IMR-90 (cell line): ENCODE results near the gene SLC9A9. TPM values are rescaled to one million over a fixed set of nuclear protein-coding genes. Genes with fewer than 3 reads are reported as not detected.

Experiments used
- ATAC-seq: fragments of 200-7000 bp; cut with Tn5 transposase; 2 replicates; pipeline ENCODE4 v1.9.1; 2020; ENCODE audit warnings: low read depth, mild to moderate bottlenecking, moderate library complexity
- BruUV-seq: library from RNA; stranded (reverse); fragments of 400-500 nt; replicated peaks from 2 replicates; lab custom pipeline; 2021; lab: Mats Ljungman, UMichigan
- CTCF ChIA-PET: fragments of 300-600 bp; formaldehyde crosslinking; extraction: SDS; loops from one replicate; lab custom pipeline; 2021; ENCODE audit warnings: antibody characterized with exemption; lab: Yijun Ruan, JAX
- POLR2A ChIA-PET: fragments of 300-600 bp; sonication (Branson Sonifier 250); formaldehyde crosslinking; loops from one replicate; lab custom pipeline; 2022; ENCODE audit warnings: antibody characterized with exemption; ENCODE audit not compliant: unreplicated experiment; lab: Charles Lee
- DNase-seq: peaks from one replicate; pipeline ENCODE4 v3.0.0; 2013
- H2AFZ ChIP-seq: replicated peaks from 2 replicates; pipeline ENCODE3; 2013; ENCODE audit warnings: low read length, mild to moderate bottlenecking; ENCODE audit not compliant: poor library complexity
- H2AK5ac ChIP-seq: 2 replicates; pipeline ENCODE4 v1.6.1; 2013; ENCODE audit warnings: low read depth, low read length, inconsistent platforms
- H2AK9ac ChIP-seq: replicated peaks from 2 replicates; pipeline ENCODE3; 2013; ENCODE audit warnings: mild to moderate bottlenecking, low read depth, low read length, moderate library complexity; ENCODE audit not compliant: poor library complexity
- H2BK120ac ChIP-seq: 2 replicates; pipeline ENCODE4 v1.6.1; 2013; ENCODE audit warnings: low read depth, low read length, inconsistent platforms
- H2BK15ac ChIP-seq: 3 replicates; pipeline ENCODE4 v1.6.1; 2013; ENCODE audit warnings: low read depth, low read length, inconsistent platforms
- H2BK20ac ChIP-seq: 2 replicates; pipeline ENCODE4 v1.6.1; 2013; ENCODE audit warnings: low read depth, mild to moderate bottlenecking, inconsistent platforms, low read length, moderate library complexity
- H2BK5ac ChIP-seq: 2 replicates; pipeline ENCODE4 v1.6.1; 2013; ENCODE audit warnings: mild to moderate bottlenecking, low read depth, low read length, inconsistent platforms; ENCODE audit not compliant: poor library complexity, severe bottlenecking
- H3K14ac ChIP-seq: replicated peaks from 2 replicates; pipeline ENCODE4 v1.6.1; 2013; ENCODE audit warnings: low read depth, low read length, inconsistent platforms
- H3K18ac ChIP-seq: 2 replicates; pipeline ENCODE4 v1.6.1; 2013; ENCODE audit warnings: low read depth, low read length, control low read depth
- H3K23ac ChIP-seq: 2 replicates; pipeline ENCODE4 v1.6.1; 2013; ENCODE audit warnings: low read depth, low read length, inconsistent platforms
- H3K27ac ChIP-seq: 2 replicates; pipeline ENCODE4 v1.5.1; 2013; ENCODE audit warnings: mild to moderate bottlenecking, control low read depth, low read length; ENCODE audit not compliant: insufficient read depth
- H3K27me3 ChIP-seq: 2 replicates; pipeline ENCODE4 v1.6.1; 2013; ENCODE audit warnings: low read length; ENCODE audit not compliant: control insufficient read depth, insufficient read depth
- H3K36me3 ChIP-seq: 2 replicates; pipeline ENCODE4 v1.6.1; 2013; ENCODE audit warnings: low read length, mixed read lengths; ENCODE audit not compliant: control insufficient read depth, insufficient read depth
- H3K4ac ChIP-seq: 2 replicates; pipeline ENCODE4 v1.6.1; 2013; ENCODE audit warnings: low read depth, low read length, inconsistent platforms
- H3K4me1 ChIP-seq: 2 replicates; pipeline ENCODE4 v1.6.1; 2013; ENCODE audit warnings: low read length, mixed read lengths; ENCODE audit not compliant: control insufficient read depth, insufficient read depth
- H3K4me2 ChIP-seq: 2 replicates; pipeline ENCODE4 v1.6.1; 2013; ENCODE audit warnings: low read depth, mild to moderate bottlenecking, control low read depth, low read length, moderate library complexity
- H3K4me3 ChIP-seq: 2 replicates; pipeline ENCODE4 v1.5.1; 2013; ENCODE audit warnings: low read depth, mild to moderate bottlenecking, control low read depth, low read length, moderate library complexity; ENCODE audit not compliant: insufficient read depth
- H3K56ac ChIP-seq: 2 replicates; pipeline ENCODE4 v1.6.1; 2013; ENCODE audit warnings: low read length, inconsistent platforms; ENCODE audit not compliant: insufficient read depth; ENCODE audit errors: extremely low read depth
- H3K79me1 ChIP-seq, 2 experiments: 2 replicates each; pipeline ENCODE4 v1.6.1; 2013; ENCODE audit warnings: low read length in 2 of 2, inconsistent platforms in 1 of 2, low read depth in 1 of 2
- H3K9ac ChIP-seq: 2 replicates; pipeline ENCODE4 v1.6.1; 2013; ENCODE audit warnings: low read depth, low read length, control low read depth
- H3K9me1 ChIP-seq: 2 replicates; pipeline ENCODE4 v1.6.1; 2013; ENCODE audit warnings: low read length, inconsistent platforms; ENCODE audit not compliant: insufficient read depth
- H3K9me3 ChIP-seq: 2 replicates; pipeline ENCODE4 v1.6.1; 2013; ENCODE audit warnings: low read length; ENCODE audit not compliant: control insufficient read depth, insufficient read depth
- H4K20me1 ChIP-seq: 2 replicates; pipeline ENCODE4 v1.6.1; 2013; ENCODE audit warnings: low read length, inconsistent platforms; ENCODE audit not compliant: insufficient read depth
- H4K5ac ChIP-seq: 2 replicates; pipeline ENCODE4 v1.6.1; 2013; ENCODE audit warnings: mild to moderate bottlenecking, low read depth, low read length, control low read depth
- H4K8ac ChIP-seq, 2 experiments: 2 replicates each; pipeline ENCODE4 v1.6.1; 2013; ENCODE audit warnings: low read depth in 2 of 2, low read length in 2 of 2, control low read depth in 1 of 2, inconsistent platforms in 1 of 2
- H4K91ac ChIP-seq: 2 replicates; pipeline ENCODE4 v1.6.1; 2013; ENCODE audit warnings: low read depth, low read length, inconsistent platforms; ENCODE audit not compliant: insufficient read depth
- CEBPB ChIP-seq: IDR thresholded peaks from 2 replicates; pipeline ENCODE4 v1.6.1; 2012; ENCODE audit warnings: low read depth, low read length, improper control_type of control experiment
- FOS ChIP-seq: fragments of 150-350 bp; IDR thresholded peaks from 2 replicates; pipeline ENCODE4 v1.6.1; 2016; ENCODE audit warnings: low read depth, low read length
- MAZ ChIP-seq: IDR thresholded peaks from 2 replicates; pipeline ENCODE4 v1.6.1; 2012; ENCODE audit warnings: low read depth, mild to moderate bottlenecking, low read length, improper control_type of control experiment, moderate library complexity, borderline replicate concordance
- MXI1 ChIP-seq: IDR thresholded peaks from 2 replicates; pipeline ENCODE4 v1.6.1; 2012; ENCODE audit warnings: low read depth, mild to moderate bottlenecking, low read length, moderate library complexity, borderline replicate concordance
- RCOR1 ChIP-seq: IDR thresholded peaks from 2 replicates; pipeline ENCODE4 v1.6.1; 2012; ENCODE audit warnings: mild to moderate bottlenecking, low read length, improper control_type of control experiment; ENCODE audit not compliant: insufficient replicate concordance
- SMC3 ChIP-seq: fragments of 150-350 bp; IDR thresholded peaks from 2 replicates; pipeline ENCODE4 v1.6.1; 2016; ENCODE audit warnings: low read depth, mild to moderate bottlenecking, antibody characterized with exemption, low read length, moderate library complexity
- WGBS, 2 experiments: methylation state at CpG; one replicate each; pipeline versions ENCODE4 v1.1.5 to v1.1.7; 2013; ENCODE audit warnings: missing lambda C conversion rate in 2 of 2; ENCODE audit not compliant: insufficient read length in 1 of 2; ENCODE audit errors: extremely low coverage in 2 of 2; 5-methylcytosine and 5-hydroxymethylcytosine counted together
- dilution Hi-C: fragments of 300-500 bp; cut with HindIII; formaldehyde crosslinking; loops from one replicate; pipeline ENCODE4 v1.14.3; 2018; ENCODE audit warnings: low sequenced_read_pairs; ENCODE audit not compliant: unreplicated experiment
- in situ Hi-C: fragments of 300-500 bp; cut with MboI; formaldehyde crosslinking; loops from 3 replicates; pipeline ENCODE4 v1.14.3; 2019; ENCODE audit warnings: low sequenced_read_pairs, inconsistent platforms, mixed read lengths
- intact Hi-C: fragments of 100-400 bp; cut with micrococcal nuclease; formaldehyde crosslinking; loops from 2 replicates; pipeline ENCODE4 v1.10.0; 2022
- polyA plus RNA-seq, 3 experiments: library from polyadenylated mRNA; depleted of rRNA; stranded (reverse); fragments of >200 nt; gene quantifications; 2 replicates each; pipeline ENCODE4 v1.2.3, GENCODE V29; 2012; ENCODE audit warnings: low replicate concordance in 1 of 3
- total RNA-seq: library from RNA; depleted of rRNA; stranded (reverse); fragments of >200 nt; gene quantifications from 2 replicates; pipeline ENCODE4 v1.2.3, GENCODE V29; 2012
- TF ChIP-seq, protein P1 (sequence below): fragments of 150-350 bp; IDR thresholded peaks from 2 replicates; pipeline ENCODE4 v1.6.1; 2016; ENCODE audit warnings: low read depth, mild to moderate bottlenecking, low read length, moderate library complexity, borderline replicate concordance
- TF ChIP-seq, protein P2 (sequence below): conservative IDR thresholded peaks from 2 replicates; pipeline ENCODE4 v1.5.1; 2012; ENCODE audit warnings: mild to moderate bottlenecking, low read depth, low read length, improper control_type of control experiment
- TF ChIP-seq, protein P3 (sequence below): fragments of 150-350 bp; IDR thresholded peaks from 2 replicates; pipeline ENCODE4 v1.6.1; 2017; ENCODE audit warnings: mild to moderate bottlenecking, antibody characterized with exemption, low read length, low read depth

SLC9A9 gene
- total and polyA plus RNA-seq, 2 of the 4 experiments (the other 2 are of a cell fraction), result 1.4 to 2.3 TPM

DNA sequence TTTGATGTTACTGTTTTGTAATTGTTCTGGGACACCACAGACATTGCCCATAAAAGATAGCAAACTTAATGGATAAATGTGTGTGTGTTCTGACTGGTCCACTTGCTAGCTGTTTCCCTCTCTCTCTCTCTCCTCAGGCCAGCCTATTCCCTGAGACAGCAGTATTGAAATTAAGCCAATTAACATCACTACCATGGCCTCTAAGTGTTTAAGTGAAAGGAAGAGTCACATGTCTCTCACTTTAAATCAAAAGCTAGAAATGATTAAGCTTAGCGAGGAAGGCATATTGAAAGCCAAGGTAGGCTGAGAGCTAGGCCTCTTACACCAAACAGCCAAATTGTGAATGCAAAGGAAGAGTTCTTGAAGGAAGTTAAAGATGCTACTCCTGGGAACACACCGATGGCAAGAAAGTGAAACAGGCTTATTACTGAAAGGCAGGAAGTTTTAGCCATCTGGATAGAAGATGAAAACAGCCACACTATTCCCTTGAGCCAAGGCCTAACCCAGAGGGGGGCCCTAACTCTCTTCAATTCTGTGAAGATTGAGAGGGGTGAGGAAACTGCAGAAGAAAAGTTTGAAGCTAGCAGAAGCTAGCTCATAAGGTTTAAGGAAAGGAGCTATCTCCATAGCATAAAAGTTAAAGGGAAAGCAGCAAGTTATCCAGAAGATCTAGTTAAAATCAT lies 433.6 kb downstream of the SLC9A9 start:
- Histone ChIP-seq H3K27ac (no peak overlapping the region), H3K9me3 (no peaks in the 10 kb centered on the region), H4K8ac (no peak overlapping the region), H4K91ac (no peak overlapping the region), H3K4me2 (no peak overlapping the region), H4K20me1 (no peaks in the 10 kb centered on the region), H2BK15ac (no peak overlapping the region), H2AFZ (no peak overlapping the region), H2AK9ac (no peak overlapping the region), H4K5ac (no peak overlapping the region), H2BK5ac (no peak overlapping the region), H2AK5ac (no peak overlapping the region), H3K79me1 (no peaks in the 10 kb centered on the region), H3K4me3 (no peak overlapping the region), H3K56ac (no peak overlapping the region), H3K36me3 (no peaks in the 10 kb centered on the region), H2BK120ac (no peak overlapping the region), H3K9me1 (no peaks in the 10 kb centered on the region), H3K4ac (no peak overlapping the region), H3K23ac (no peak overlapping the region), H3K14ac (no peak overlapping the region), H2BK20ac (no peak overlapping the region), H3K4me1 (no peaks in the 10 kb centered on the region), H3K9ac (no peak overlapping the region), H3K18ac (no peak overlapping the region), H3K27me3 (no peaks in the 10 kb centered on the region; the same call in 1 of the 2 replicates)
- TF ChIP-seq MAZ, result no peak
- TF ChIP-seq, protein P1, sequence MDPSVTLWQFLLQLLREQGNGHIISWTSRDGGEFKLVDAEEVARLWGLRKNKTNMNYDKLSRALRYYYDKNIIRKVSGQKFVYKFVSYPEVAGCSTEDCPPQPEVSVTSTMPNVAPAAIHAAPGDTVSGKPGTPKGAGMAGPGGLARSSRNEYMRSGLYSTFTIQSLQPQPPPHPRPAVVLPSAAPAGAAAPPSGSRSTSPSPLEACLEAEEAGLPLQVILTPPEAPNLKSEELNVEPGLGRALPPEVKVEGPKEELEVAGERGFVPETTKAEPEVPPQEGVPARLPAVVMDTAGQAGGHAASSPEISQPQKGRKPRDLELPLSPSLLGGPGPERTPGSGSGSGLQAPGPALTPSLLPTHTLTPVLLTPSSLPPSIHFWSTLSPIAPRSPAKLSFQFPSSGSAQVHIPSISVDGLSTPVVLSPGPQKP, result no peak
- TF ChIP-seq, protein P2, sequence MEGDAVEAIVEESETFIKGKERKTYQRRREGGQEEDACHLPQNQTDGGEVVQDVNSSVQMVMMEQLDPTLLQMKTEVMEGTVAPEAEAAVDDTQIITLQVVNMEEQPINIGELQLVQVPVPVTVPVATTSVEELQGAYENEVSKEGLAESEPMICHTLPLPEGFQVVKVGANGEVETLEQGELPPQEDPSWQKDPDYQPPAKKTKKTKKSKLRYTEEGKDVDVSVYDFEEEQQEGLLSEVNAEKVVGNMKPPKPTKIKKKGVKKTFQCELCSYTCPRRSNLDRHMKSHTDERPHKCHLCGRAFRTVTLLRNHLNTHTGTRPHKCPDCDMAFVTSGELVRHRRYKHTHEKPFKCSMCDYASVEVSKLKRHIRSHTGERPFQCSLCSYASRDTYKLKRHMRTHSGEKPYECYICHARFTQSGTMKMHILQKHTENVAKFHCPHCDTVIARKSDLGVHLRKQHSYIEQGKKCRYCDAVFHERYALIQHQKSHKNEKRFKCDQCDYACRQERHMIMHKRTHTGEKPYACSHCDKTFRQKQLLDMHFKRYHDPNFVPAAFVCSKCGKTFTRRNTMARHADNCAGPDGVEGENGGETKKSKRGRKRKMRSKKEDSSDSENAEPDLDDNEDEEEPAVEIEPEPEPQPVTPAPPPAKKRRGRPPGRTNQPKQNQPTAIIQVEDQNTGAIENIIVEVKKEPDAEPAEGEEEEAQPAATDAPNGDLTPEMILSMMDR, result no peak
- TF ChIP-seq, protein P3, sequence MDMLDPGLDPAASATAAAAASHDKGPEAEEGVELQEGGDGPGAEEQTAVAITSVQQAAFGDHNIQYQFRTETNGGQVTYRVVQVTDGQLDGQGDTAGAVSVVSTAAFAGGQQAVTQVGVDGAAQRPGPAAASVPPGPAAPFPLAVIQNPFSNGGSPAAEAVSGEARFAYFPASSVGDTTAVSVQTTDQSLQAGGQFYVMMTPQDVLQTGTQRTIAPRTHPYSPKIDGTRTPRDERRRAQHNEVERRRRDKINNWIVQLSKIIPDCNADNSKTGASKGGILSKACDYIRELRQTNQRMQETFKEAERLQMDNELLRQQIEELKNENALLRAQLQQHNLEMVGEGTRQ, result no peak
- no peak for TF ChIP-seq RCOR1
- TF ChIP-seq CEBPB, result no peak
- TF ChIP-seq MXI1, result no peak
- no peak for TF ChIP-seq FOS
- no peak for TF ChIP-seq SMC3
- ChIA-PET CTCF (no interaction called here), POLR2A (no interaction called here)
- ATAC-seq (no peak), DNase-seq (no peak)
- dilution Hi-C loops (no loop called here), intact Hi-C loops (no loop called here), in situ Hi-C loops (no loop called here)
- no CpG with 5 or more reads among the region's 2 CpGs for WGBS, 2 experiments
- BruUV-seq, result no TSS peak
